ENCODE results near the gene PRR3.

- TF ChIP-seq GATA2 (IDR thresholded peaks at IDR 0.05; ENCODE audit: low read depth, low read length) (no peak), GATA3 (IDR thresholded peaks at IDR 0.05; ENCODE audit: low read depth, low read length) (no peak)
Observed at GRCh38 chr6:30610065-30610464, 53.0 kb downstream of the PRR3 start.
